ENCODE data around the gene NUP210.
"Not testable (repeated sequence)": the region's sequence is repeated elsewhere in the genome, so short reads cannot be mapped to it uniquely, and the experiment has no call there.

Gene NUP210

DNA sequence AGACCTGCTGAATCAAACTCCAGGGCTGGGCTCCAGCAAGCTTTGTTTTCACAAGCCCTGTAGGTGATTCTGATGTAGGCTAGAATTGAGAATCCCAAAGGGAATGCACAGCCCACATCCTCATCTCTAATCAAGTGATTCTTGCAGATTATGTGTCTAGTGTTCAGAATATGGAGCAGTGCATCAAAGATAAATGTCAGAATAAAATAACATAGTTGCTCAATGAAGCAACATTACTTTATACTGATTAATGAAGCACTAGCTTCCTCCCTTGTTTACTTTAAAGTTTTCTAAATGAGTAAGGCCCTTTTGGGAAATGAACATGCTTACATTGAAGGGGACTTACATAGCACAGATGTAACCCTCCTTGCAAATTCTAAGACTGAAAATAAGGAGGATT is 39.2 kb downstream of the NUP210 start:
- DNase-seq (ENCODE audit: low read depth) = no peak
- H3K4me3 ChIP-seq (ENCODE audit: low read depth, low read length) = no peak overlapping the region

- peak; percentile 30 for DNase-seq (ENCODE audit: low read depth)
- no peak overlapping the region for H3K4me3 ChIP-seq (ENCODE audit: low read depth, low read length)
Observed at GRCh38 chr3:13379201-13379830, 40.8 kb downstream of the NUP210 start.

DNA sequence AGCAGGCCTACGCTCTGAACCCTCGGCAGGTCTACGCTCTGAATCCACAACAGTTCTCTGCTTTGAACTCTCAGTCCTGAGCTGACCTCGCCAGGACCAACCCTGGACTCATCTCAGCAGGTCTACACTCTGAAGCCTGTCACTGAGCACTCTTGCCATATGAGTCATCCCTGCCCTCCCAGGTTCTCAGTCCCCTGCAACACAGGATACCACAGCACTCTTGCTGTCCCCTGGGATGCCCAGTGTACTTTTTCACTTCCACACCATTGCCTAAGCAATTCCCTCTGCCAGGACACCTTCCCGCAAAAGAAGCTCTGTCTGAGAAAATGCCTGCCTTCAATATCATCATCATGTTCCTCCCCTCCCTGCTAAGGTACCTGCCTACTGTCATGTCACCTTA is 42.0 kb downstream of the NUP210 start:
- no peak overlapping the region for H3K4me3 ChIP-seq (ENCODE audit: low read depth, low read length)
- DNase-seq (ENCODE audit: low read depth) = no peak

GRCh38 chr3:13377741-13378140 is 42.4 kb downstream of the NUP210 start:
- not testable (repeated sequence) for H3K4me3 ChIP-seq (ENCODE audit: low read depth, low read length); DNase-seq (ENCODE audit: low read depth)

GRCh38 chr3:13377021-13377420 is 43.1 kb downstream of the NUP210 start:
- no peak overlapping the region for H3K4me3 ChIP-seq (ENCODE audit: low read depth, low read length)
- no peak for DNase-seq (ENCODE audit: low read depth)

DNA sequence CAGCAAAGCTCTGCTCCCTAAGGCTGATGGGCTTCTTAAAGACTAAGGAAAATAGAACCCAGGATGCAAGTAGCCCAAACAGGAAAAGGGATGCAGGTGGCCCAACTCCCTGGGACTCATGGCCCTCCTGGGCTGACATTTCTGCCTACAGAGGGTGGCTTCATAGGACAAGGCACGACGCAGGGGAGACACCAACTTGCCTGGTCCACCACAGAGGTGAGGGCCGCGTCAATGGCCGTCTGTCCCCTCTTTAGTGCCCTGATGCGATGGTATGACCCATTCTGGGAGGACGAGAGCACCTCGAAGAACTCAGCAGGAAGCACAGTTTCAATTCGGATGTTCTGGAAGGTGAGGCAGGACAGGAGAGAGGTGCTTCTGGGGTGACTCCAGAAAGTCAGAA is 44.0 kb downstream of the NUP210 start:
- H3K4me3 ChIP-seq (ENCODE audit: low read depth, low read length) = no peak overlapping the region
- no peak for DNase-seq (ENCODE audit: low read depth)

- DNase-seq (ENCODE audit: low read depth) = no peak
Observed at GRCh38 chr3:13375464-13375863, 44.7 kb downstream of the NUP210 start.

GRCh38 chr3:13373975-13374586 is 46.0 kb downstream of the NUP210 start:
- no peak for DNase-seq (ENCODE audit: low read depth)
- no peak overlapping the region for H3K4me3 ChIP-seq (ENCODE audit: low read depth, low read length)

More at GRCh38 chr3:13375464-13375863, 44.7 kb downstream of the NUP210 start:
- H3K4me3 ChIP-seq (ENCODE audit: low read depth, low read length) = no peak overlapping the region

GRCh38 chr3:13372656-13373055 is 47.5 kb downstream of the NUP210 start:
- DNase-seq (ENCODE audit: low read depth) = no peak
- no peak overlapping the region for H3K4me3 ChIP-seq (ENCODE audit: low read depth, low read length)

- DNase-seq (ENCODE audit: low read depth) = no peak
- H3K4me3 ChIP-seq (ENCODE audit: low read depth, low read length) = no peak overlapping the region
Observed at GRCh38 chr3:13372126-13372525, 48.0 kb downstream of the NUP210 start.

DNA sequence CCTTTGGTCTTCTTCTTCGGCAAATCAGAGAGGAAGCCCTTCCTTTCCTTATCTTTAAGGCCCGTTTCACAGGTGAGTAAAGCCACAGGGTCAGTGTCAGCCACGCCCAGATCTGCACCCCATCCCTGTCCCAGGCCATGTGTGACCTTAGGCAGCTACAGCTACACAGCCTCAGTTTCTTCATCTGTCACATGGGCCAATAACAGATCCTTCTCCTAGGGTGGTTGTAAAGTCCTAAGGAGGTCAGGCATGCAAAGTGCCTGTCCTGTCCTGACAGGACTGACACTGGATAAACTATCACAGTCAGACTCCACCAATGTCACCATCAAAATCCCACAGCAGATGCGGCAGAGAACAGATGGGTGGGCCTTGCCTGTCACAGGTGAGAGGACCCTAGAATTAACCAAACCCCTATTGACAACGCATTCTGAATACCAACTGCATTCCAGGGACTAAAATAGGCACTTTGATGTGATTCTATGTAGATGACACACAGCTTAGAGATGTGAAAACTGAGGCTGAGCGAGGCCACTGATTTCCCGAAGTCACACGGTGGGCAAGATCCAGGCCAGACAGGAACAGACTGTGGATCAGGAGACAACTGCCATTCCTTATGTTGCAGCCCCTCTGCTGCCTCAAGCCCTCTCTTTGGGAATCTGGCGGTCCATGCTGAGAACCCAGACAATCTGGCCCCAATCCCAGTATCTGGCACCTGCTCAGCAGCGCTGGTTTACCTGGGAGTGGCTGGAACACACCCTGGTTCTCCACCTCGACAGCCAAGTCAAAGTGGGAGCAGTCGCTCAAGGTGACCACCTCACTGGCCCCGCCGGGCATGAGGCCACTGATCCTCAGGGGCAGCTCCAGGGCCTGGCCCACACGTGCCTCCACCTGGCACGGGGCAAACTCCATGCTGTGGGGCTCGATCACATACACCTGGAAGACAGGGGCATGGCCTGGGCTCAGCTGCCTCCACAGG is 48.7 kb downstream of the NUP210 start:
- no peak for DNase-seq (ENCODE audit: low read depth)
- no peak overlapping the region for H3K4me3 ChIP-seq (ENCODE audit: low read depth, low read length)

DNA sequence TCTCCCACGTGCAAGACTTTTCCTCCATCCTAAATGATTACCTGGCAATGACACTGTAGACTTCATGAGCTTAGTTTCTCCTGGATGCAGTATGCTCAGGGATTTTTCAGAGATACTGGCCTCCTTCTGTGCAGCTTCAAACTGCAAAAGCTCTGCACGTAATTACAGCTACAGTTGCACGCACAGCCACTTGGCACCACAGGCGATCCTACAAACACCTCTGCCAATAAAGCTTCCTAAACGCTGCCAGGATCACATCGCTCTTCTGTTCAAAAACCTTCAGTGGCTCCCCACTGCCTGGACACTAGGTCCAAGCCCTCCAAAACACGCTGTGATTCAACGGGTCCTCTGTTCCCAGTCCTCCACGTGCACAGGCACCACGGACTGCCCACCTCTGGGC is 49.5 kb downstream of the NUP210 start:
- no peak for DNase-seq (ENCODE audit: low read depth)
- H3K4me3 ChIP-seq (ENCODE audit: low read depth, low read length) = no peak overlapping the region

- no peak overlapping the region for H3K4me3 ChIP-seq (ENCODE audit: low read depth, low read length)
- DNase-seq (ENCODE audit: low read depth) = no peak
Observed at GRCh38 chr3:13370055-13370454, 50.1 kb downstream of the NUP210 start.

- H3K4me3 ChIP-seq (ENCODE audit: low read depth, low read length) = no peak overlapping the region
- no peak for DNase-seq (ENCODE audit: low read depth)
Observed at GRCh38 chr3:13368834-13369233, 51.3 kb downstream of the NUP210 start.

GRCh38 chr3:13367728-13368127 is 52.4 kb downstream of the NUP210 start:
- H3K4me3 ChIP-seq (ENCODE audit: low read depth, low read length) = no peak overlapping the region
- DNase-seq (ENCODE audit: low read depth) = no peak

- no peak for DNase-seq (ENCODE audit: low read depth)
- no peak overlapping the region for H3K4me3 ChIP-seq (ENCODE audit: low read depth, low read length)
Observed at GRCh38 chr3:13365390-13366379, 54.4 kb downstream of the NUP210 start.

DNA sequence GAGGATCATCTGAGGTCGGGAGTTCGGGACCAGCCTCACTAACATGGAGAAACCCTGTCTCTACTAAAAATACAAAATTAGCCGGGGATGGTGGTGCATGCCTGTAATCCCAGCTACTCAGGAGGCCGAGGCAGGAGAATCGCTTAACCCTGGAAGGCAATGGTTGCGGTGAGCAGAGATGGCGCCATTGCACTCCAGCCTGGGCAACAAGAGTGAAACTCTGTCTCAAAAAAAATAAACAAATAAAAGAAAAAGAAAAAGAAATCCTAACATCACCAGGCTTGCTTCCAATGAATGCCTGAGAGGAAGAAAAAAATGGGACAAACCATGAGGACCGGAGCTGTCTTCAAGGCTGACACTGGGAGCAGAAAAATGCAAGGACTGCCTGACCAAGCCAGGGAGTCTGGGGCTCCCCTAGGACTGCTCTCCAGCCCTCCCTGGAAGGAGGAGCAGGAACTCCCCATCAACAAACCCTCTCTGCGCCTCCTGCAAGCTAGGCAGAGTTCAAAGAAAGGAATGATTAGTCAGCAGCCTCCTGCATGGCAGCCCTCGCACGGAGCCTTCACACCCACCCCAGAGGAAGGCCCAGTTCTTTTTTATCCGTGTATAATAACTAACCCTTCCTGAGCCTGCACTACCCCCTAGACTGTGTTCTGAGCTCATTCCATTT is 55.4 kb downstream of the NUP210 start:
- DNase-seq (ENCODE audit: low read depth) = no peak
- no peak overlapping the region for H3K4me3 ChIP-seq (ENCODE audit: low read depth, low read length)

DNA sequence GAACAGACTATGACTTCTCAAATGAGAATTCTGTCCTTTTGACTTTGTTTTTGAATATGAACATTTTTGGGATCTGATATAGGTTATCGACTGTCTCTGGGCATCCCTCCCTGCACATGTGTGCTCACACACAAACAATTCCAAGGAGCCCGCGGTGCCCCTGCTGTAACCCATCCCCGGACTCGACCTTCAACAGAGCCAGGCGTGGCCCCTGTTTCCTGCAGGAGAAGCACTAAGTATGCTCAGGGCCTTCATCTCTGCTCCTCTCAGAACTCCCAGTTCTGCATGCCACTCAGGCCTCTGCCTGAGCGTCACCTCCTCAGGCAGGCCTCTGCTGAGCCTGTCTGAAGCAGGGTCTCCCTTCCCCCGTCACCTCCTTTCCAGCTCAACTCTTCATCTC is 57.6 kb downstream of the NUP210 start:
- no peak for DNase-seq (ENCODE audit: low read depth)
- no peak overlapping the region for H3K4me3 ChIP-seq (ENCODE audit: low read depth, low read length)

DNA sequence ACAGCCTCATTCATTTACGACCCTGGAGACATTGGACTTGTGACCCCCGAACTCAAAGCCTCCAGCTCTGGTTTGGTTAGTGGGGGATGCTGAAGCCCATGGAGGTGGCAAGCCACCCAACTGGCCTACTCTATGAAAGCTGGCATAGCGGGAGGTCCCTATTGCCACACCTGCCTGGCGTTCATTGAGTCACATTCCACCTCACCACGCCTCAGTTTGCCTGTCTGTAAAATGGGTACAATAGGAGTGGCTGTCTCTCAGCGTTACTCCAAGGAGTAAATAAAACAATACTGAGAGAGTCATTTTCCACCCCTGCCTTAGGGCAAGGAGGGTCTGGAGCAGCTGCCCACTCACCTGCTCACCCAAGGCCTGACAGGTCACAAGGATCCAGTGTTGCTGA is 60.2 kb downstream of the NUP210 start:
- no peak for DNase-seq (ENCODE audit: low read depth)
- no peak overlapping the region for H3K4me3 ChIP-seq (ENCODE audit: low read depth, low read length)

Measured in skeletal muscle cell (primary cell).